ENCODE data around the gene MAP3K6.

GRCh38 chr1:27342391-27342777, 24.4 kb downstream of the MAP3K6 start:
- no peak for TF ChIP-seq POLR2AphosphoS5 (IDR thresholded peaks at IDR 0.05)
- no peak for TF ChIP-seq CTCF (IDR thresholded peaks at IDR 0.05)
- TF ChIP-seq EP300 (IDR thresholded peaks at IDR 0.05; ENCODE audit: low read depth): no peak
- TF ChIP-seq POLR2A (IDR thresholded peaks at IDR 0.05): no peak

Data from transverse colon (tissue), 4 donors.